GM13976 (cell line): ENCODE measurements around the gene PLOD3.

ENCODE experiments used
- DNase-seq: peaks from one replicate; pipeline ENCODE4 v3.0.0; 2012; ENCODE audit warnings: low spot score
- CTCF ChIP-seq: IDR thresholded peaks from 2 replicates; pipeline ENCODE4 v1.5.1; 2012; ENCODE audit warnings: borderline replicate concordance, mild to moderate bottlenecking; ENCODE audit not compliant: insufficient read depth; ENCODE audit errors: extremely low read depth, missing control alignments, control extremely low read depth
- in situ Hi-C: fragments of 300-500 bp; cut with MboI; formaldehyde crosslinking; loops from one replicate; pipeline ENCODE4 v1.12.0; 2022; ENCODE audit warnings: low sequenced_read_pairs, mixed read lengths, inconsistent platforms; ENCODE audit not compliant: unreplicated experiment

The PLOD3 gene

DNA sequence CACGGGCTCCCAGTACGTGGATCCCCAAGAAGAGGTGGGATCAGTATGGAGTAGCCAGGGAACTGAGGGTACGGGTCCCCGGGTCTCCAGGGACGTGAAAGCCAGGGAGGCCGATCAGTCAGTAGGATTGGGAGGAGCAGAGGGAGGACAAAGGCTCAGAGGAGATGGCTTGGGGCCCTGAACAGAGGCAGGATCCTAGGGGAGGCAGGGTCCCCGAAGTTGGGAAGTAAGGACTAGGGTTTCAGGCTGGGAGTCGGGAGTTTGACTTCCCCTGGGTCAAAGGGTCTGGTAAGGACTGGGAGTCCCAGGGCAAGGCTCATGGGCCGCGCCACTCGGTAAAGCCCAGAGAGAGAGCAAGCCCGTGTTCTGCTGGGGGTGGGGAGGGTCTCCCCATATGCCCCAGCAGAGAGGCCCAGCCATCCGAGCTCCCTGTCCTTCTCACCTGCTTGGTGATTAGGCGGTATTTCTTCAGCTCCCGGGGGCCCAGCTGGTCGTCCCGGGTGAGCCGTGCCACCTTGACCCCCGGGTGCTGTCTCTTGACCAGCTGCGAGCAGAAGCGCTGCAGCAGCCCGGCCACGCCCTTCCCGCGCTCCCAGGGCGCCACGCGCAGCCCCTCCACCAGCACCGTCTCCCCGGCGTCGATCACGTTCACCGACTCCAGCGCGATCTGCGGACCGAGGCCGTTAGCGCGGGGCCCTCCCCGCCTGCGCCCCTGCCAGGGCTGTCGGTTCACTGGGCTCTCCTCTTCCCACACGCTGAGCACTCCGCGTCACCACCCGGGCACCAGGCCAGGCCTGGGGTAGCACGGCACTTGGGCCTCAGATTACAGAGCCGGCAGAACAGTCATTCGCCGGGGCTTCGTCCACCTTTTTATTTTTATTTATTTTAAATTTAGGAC is 44.3 kb downstream of the PLOD3 start:
- in situ Hi-C loops: no loop called here
- no peak for TF ChIP-seq CTCF
- no peak for DNase-seq

- TF ChIP-seq CTCF: no peak
- no peak for DNase-seq
- in situ Hi-C loops: no loop called here
Measured at GRCh38 chr7:101172005-101172853, 45.2 kb downstream of the PLOD3 start.

- DNase-seq: no peak
- in situ Hi-C loops: no loop called here
- TF ChIP-seq CTCF: no peak
Measured at GRCh38 chr7:101171442-101171837, 45.9 kb downstream of the PLOD3 start.

DNA sequence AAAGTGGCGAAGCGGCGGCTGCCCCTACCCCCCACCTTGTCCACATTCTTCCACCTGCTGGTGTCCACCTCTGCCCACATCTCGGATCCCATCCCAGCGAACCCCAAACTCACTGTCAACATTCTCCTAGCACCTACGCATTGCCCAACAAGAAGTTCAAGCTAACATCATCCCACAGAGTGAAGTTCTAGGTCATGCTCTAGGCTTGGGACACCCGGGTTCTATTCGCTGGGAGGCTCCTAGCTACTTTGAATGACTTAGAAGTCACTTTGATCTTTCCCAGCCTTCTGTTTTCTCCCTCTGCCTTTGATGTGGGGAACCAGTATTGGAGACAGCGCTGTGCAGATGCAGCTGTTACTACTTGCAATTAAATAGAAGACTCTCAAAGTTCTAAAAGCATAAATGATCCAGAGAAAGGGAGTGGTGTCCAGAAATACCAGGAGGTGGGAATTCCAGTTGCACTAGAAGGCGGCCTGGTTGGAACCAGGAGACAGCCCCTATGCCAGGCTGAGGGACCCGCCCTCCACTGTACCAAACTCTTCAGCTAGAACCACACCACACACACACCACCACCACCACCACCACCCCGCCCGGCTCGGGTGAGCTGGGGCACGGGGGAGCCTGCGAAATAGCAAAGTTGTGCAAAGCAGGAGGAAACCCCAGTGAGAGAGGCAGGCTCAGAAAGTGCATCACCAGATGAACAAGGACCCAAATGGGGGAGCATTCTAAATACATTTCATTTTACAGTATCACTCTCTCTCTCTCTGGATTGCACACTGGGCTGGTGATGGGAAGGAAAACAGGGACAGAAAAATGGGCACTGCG is 46.6 kb downstream of the PLOD3 start:
- no peak for DNase-seq
- no peak for TF ChIP-seq CTCF
- in situ Hi-C loops: no loop called here

GRCh38 chr7:101169838-101170551 is 47.4 kb downstream of the PLOD3 start:
- TF ChIP-seq CTCF: peak; percentile 92
- in situ Hi-C loops: no loop called here
- peak; percentile 80 for DNase-seq

GRCh38 chr7:101169110-101169837 is 48.1 kb downstream of the PLOD3 start:
- in situ Hi-C loops: no loop called here
- TF ChIP-seq CTCF: no peak
- no peak for DNase-seq
